ENCODE results near the gene STXBP6. TPM values are rescaled to one million over a fixed set of nuclear protein-coding genes. Genes with fewer than 3 reads are reported as not detected.

The STXBP6 gene
- total RNA-seq, 1 experiment from 2014 or later: 12.3 TPM

- H4K20me1 ChIP-seq (ENCODE audit: insufficient read depth): no peaks in the 10 kb centered on the region
- no peak overlapping the region for H3K4me2 ChIP-seq
- intact Hi-C loops (cut with micrococcal nuclease; ENCODE audit: unreplicated experiment): no loop called here
- H3K9me2 ChIP-seq (ENCODE audit: insufficient read depth): no peaks in the 10 kb centered on the region
- ChIA-PET CTCF (no interaction called here), POLR2A (ENCODE audit: unreplicated experiment) (interaction anchor here (0.6 kb wide), 1 partner anchor 62 kb away, joined by 6 read pairs; no protein-coding TSS in a partner anchor)
- DNase-seq: no peak
- no peak for TF ChIP-seq CTCF (conservative IDR thresholded peaks at IDR 0.05)
- TF ChIP-seq EZH2 (IDR thresholded peaks at IDR 0.05; ENCODE audit: low read depth): no peak
- no peaks in the 10 kb centered on the region for H3K9me3 ChIP-seq (ENCODE audit: insufficient read depth, low read depth)
- H2AFZ ChIP-seq: no peak overlapping the region
- no peaks in the 10 kb centered on the region for H3K27me3 ChIP-seq (ENCODE audit: insufficient read depth, low read depth)
- H3K4me1 ChIP-seq (replicated peaks; ENCODE audit: insufficient read depth): no peaks in the 10 kb centered on the region
- H3K79me2 ChIP-seq (ENCODE audit: low read depth): no peaks in the 10 kb centered on the region
- no TSS peak for BruUV-seq (replicated peaks)
- H3F3A ChIP-seq (ENCODE audit: insufficient read depth, low read depth): no peaks in the 10 kb centered on the region
- H3K4me3 ChIP-seq: no peak overlapping the region
- H3K36me3 ChIP-seq (ENCODE audit: low read depth): no peaks in the 10 kb centered on the region
- H3K27ac ChIP-seq: no peak overlapping the region
Measured at GRCh38 chr14:25074099-25074685, 24.2 kb upstream of the STXBP6 start.

- BruUV-seq (replicated peaks): no TSS peak
- intact Hi-C loops (cut with micrococcal nuclease; ENCODE audit: unreplicated experiment): no loop called here
- Histone ChIP-seq H2AFZ (no peak overlapping the region), H3K79me2 (ENCODE audit: low read depth) (no peaks in the 10 kb centered on the region), H3K4me3 (no peak overlapping the region), H3K4me2 (no peak overlapping the region), H3K4me1 (replicated peaks; ENCODE audit: insufficient read depth) (no peaks in the 10 kb centered on the region), H3K27me3 (ENCODE audit: insufficient read depth, low read depth) (no peaks in the 10 kb centered on the region), H3K36me3 (ENCODE audit: low read depth) (no peaks in the 10 kb centered on the region), H3K9me3 (ENCODE audit: insufficient read depth, low read depth) (no peaks in the 10 kb centered on the region), H3K27ac (no peak overlapping the region), H3K9me2 (ENCODE audit: insufficient read depth) (no peaks in the 10 kb centered on the region), H4K20me1 (ENCODE audit: insufficient read depth) (no peaks in the 10 kb centered on the region), H3F3A (ENCODE audit: insufficient read depth, low read depth) (no peaks in the 10 kb centered on the region)
- TF ChIP-seq CTCF (conservative IDR thresholded peaks at IDR 0.05) (no peak), EZH2 (IDR thresholded peaks at IDR 0.05; ENCODE audit: low read depth) (no peak)
- ChIA-PET CTCF (no interaction called here), POLR2A (ENCODE audit: unreplicated experiment) (no interaction called here)
- DNase-seq: no peak
Measured at GRCh38 chr14:25069879-25070278, 19.9 kb upstream of the STXBP6 start.

- no peaks in the 10 kb centered on the region for H3F3A ChIP-seq (ENCODE audit: insufficient read depth, low read depth)
- no peaks in the 10 kb centered on the region for H3K36me3 ChIP-seq (ENCODE audit: low read depth)
- DNase-seq: no peak
- ChIA-PET POLR2A (ENCODE audit: unreplicated experiment) (no interaction called here), CTCF (no interaction called here)
- no peak overlapping the region for H3K4me2 ChIP-seq
- TF ChIP-seq CTCF (conservative IDR thresholded peaks at IDR 0.05) (no peak), EZH2 (IDR thresholded peaks at IDR 0.05; ENCODE audit: low read depth) (no peak)
- H3K9me3 ChIP-seq (ENCODE audit: insufficient read depth, low read depth): no peaks in the 10 kb centered on the region
- H3K4me1 ChIP-seq (replicated peaks; ENCODE audit: insufficient read depth): no peaks in the 10 kb centered on the region
- no peaks in the 10 kb centered on the region for H4K20me1 ChIP-seq (ENCODE audit: insufficient read depth)
- no TSS peak for BruUV-seq (replicated peaks)
- intact Hi-C loops (cut with micrococcal nuclease; ENCODE audit: unreplicated experiment): no loop called here
- no peak overlapping the region for H2AFZ ChIP-seq
- no peaks in the 10 kb centered on the region; the same call in 1 of the 2 replicates for H3K9me2 ChIP-seq (ENCODE audit: insufficient read depth)
- H3K27me3 ChIP-seq (ENCODE audit: insufficient read depth, low read depth): no peaks in the 10 kb centered on the region
- H3K4me3 ChIP-seq: no peak overlapping the region
- no peaks in the 10 kb centered on the region for H3K79me2 ChIP-seq (ENCODE audit: low read depth)
- H3K27ac ChIP-seq: no peak overlapping the region
Measured at GRCh38 chr14:25067600-25067999, 17.7 kb upstream of the STXBP6 start.

Measured in PC-9 (cell line).